ENCODE data around the gene FNIP2.

DNA sequence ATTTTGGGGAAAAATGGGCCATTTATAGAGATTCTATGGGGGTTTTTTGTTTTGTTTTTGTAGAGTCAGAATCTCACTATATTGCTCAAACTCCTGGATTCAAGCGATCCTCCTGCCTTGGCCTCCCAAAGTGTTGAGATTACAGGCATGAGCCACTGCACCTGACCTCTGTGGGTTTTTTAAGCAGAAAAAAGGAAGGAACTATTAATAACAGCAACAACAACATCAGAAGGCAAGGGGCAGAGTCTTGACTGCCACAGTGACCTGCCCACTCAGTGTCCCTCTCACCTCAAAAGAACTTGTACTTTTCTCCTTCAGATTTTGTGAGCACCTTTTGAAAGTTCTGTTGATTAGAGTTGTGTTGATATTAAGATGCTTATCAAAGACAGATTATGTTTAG lies 48.1 kb downstream of the FNIP2 start:
- TF ChIP-seq, protein P1, sequence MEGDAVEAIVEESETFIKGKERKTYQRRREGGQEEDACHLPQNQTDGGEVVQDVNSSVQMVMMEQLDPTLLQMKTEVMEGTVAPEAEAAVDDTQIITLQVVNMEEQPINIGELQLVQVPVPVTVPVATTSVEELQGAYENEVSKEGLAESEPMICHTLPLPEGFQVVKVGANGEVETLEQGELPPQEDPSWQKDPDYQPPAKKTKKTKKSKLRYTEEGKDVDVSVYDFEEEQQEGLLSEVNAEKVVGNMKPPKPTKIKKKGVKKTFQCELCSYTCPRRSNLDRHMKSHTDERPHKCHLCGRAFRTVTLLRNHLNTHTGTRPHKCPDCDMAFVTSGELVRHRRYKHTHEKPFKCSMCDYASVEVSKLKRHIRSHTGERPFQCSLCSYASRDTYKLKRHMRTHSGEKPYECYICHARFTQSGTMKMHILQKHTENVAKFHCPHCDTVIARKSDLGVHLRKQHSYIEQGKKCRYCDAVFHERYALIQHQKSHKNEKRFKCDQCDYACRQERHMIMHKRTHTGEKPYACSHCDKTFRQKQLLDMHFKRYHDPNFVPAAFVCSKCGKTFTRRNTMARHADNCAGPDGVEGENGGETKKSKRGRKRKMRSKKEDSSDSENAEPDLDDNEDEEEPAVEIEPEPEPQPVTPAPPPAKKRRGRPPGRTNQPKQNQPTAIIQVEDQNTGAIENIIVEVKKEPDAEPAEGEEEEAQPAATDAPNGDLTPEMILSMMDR (IDR thresholded peaks at IDR 0.05 in 2 of 3, conservative IDR thresholded peaks at IDR 0.05 in 1 of 3; ENCODE audit: control insufficient read depth in 2 of 3, extremely low read depth in 1 of 3, insufficient read depth in 1 of 3, low read depth in 3 of 3, low read length in 3 of 3), result no peak
- TF ChIP-seq CHD4 (IDR thresholded peaks at IDR 0.05), result no peak
- no peak for TF ChIP-seq TAF1 (IDR thresholded peaks at IDR 0.05; ENCODE audit: borderline replicate concordance, low read depth, low read length)
- no peak for TF ChIP-seq SIN3A (IDR thresholded peaks at IDR 0.05; ENCODE audit: low read depth, low read length)
- TF ChIP-seq RBBP5 (conservative IDR thresholded peaks at IDR 0.05), result no peak
- no peak for TF ChIP-seq CREB1 (IDR thresholded peaks at IDR 0.05; ENCODE audit: low read depth)
- TF ChIP-seq TARDBP (IDR thresholded peaks at IDR 0.05; ENCODE audit: borderline replicate concordance), result no peak
- no peak for TF ChIP-seq EZH2 (IDR thresholded peaks at IDR 0.05; ENCODE audit: borderline replicate concordance, control insufficient read depth, low read depth, low read length)
- TF ChIP-seq, protein P2, sequence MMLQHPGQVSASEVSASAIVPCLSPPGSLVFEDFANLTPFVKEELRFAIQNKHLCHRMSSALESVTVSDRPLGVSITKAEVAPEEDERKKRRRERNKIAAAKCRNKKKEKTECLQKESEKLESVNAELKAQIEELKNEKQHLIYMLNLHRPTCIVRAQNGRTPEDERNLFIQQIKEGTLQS (IDR thresholded peaks at IDR 0.05; ENCODE audit: borderline replicate concordance, extremely low read depth, low read depth, low read length), result no peak
- no peak; the same call in 1 of the 2 replicates for TF ChIP-seq IKZF1 (conservative IDR thresholded peaks at IDR 0.05)
- TF ChIP-seq, protein P3, sequence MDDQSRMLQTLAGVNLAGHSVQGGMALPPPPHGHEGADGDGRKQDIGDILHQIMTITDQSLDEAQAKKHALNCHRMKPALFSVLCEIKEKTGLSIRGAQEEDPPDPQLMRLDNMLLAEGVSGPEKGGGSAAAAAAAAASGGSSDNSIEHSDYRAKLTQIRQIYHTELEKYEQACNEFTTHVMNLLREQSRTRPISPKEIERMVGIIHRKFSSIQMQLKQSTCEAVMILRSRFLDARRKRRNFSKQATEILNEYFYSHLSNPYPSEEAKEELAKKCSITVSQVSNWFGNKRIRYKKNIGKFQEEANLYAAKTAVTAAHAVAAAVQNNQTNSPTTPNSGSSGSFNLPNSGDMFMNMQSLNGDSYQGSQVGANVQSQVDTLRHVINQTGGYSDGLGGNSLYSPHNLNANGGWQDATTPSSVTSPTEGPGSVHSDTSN (IDR thresholded peaks at IDR 0.05; ENCODE audit: insufficient replicate concordance, low read depth, low read length), result no peak
- no peak for TF ChIP-seq CBX5 (IDR thresholded peaks at IDR 0.05; ENCODE audit: low read depth)
- no peak for TF ChIP-seq CHD2 (IDR thresholded peaks at IDR 0.05; ENCODE audit: borderline replicate concordance, low read depth, low read length)

Data from GM12878 (cell line).